ENCODE results near the gene EIF3F.

EIF3F gene

DNA sequence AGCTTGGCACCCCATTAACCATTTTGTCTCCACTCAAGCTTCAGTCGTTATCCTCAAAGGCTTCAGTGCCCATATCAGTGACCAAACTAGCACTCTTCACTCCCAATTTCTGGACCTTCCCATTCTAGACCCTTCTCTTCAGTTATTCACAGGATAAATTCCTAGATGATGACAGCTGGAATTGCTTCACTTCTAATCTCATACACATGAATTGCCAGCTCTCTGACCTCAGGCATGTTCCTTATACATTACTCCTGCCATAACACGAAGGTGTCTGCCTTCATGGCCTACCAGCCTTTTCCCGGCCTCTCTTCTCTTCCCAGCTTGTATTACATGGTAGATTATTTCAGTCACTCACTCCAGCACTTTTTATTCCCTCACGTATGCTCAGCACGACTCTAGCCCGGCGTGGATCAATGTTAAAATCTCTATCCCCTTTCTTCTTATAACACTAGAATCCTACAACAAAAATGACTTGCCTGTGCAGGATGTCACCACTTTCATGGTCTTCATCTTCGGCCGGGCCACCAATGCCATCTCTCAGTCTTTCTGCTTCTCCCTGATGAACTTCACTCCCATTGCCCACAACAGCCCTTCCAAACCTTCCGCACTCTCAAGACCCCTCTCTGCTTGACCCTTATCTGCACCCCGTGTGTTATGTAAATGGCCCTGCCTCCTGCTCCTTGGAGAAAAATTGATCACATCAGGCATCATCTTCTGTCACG, 36.9 kb downstream of the EIF3F start:
- no peak for DNase-seq

DNA sequence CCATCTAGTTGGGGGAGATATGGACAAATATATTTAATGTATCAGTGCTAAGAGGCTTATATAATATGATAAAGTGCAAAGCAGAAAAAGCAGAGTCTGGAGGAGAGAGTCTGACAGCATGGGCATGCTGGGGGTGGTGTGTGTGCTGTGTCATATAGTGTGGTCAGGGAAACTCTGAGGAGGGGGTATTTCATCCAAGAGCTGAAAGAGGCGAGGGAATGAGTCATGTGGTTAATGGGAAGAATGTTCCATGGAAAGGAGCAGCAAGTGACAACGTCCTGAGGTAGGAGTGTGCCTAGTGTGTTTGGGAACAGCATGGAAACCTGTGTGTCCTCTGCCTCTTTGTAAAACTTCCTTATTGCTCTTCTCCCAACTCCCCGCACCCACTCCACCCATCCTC, 38.0 kb downstream of the EIF3F start:
- no peak for DNase-seq

GRCh38 chr11:8025816-8026215, 38.7 kb downstream of the EIF3F start:
- DNase-seq: no peak

DNA sequence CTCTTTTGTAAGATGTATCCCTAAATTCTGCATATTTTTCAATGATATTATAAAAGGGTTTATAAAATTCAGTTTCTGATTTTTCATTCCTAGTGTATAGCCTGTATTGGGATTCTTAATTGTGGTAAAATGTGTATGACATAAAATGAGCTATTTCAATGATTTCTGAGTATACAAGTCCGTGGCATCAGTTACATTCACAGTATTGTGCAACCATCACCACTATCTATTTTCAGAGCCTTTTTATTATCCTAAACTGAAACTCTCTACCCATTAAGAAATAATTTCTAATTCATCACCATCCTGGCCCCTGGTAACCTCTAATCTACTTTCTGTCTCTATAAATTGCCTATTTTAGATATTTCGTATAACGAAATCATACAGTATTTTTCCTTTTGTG, 39.8 kb downstream of the EIF3F start:
- no peak for DNase-seq

GRCh38 chr11:8028766-8029165, 41.6 kb downstream of the EIF3F start:
- DNase-seq: no peak

- no peak for DNase-seq
These were observed 43.5 kb downstream of the EIF3F start for GRCh38 chr11:8030526-8031247.

GRCh38 chr11:8031248-8032115, 44.3 kb downstream of the EIF3F start:
- no peak for DNase-seq

DNA sequence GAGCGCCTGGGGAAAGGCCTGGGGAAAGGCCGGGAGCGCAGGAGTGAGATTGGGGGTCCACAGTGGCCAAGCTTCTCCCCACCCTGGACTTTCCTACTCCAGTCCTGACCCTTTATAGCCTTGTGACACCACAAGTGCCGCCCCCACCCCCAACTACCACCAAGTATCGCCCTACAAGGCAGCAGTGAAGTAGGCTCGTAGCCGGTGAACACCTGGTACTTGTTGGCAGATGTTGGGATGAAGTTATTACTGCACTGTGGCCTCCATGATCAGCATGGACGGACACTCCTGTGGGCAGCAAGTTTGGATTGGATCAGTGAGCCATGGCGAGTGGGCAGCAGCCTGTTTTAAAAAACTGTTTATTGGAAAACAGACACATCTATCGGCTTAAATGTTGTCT, 45.0 kb downstream of the EIF3F start:
- DNase-seq: no peak

DNA sequence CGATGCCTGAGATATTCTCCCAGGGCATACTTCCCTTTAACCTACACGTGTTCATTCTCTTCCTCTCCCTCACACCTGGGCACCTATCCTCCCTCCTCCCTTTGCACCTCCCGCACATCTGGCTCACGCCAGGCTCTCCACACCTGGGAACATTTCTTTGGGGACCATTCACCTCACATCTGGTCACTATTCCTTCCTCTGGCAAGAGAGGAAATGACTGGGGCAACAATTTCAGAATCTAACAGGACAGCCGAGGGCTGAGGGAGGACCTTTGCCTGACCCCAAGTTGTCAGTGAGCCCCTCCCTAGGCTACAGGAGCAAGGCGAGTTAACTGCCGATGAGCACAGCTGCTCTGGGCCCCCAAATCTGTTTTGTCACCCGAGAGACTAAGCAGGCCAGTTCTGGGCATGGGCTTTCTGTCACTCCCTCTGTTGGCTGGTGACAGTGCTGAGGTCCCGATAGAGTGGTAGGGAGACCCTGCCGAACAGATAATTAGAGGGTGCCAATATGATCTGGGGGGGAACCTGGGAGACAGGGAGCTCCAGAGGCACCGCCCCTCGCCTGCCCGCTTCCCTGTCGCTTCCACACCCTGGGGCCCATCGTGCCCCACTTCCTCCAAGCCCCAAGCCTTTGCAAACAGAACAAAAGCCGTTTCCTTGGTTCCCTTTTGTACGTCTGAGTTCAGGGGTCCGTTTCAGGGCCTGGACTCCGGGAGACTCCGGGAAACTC, 45.6 kb downstream of the EIF3F start:
- no peak for DNase-seq

GRCh38 chr11:8033305-8034105, 46.4 kb downstream of the EIF3F start:
- no peak for DNase-seq

DNA sequence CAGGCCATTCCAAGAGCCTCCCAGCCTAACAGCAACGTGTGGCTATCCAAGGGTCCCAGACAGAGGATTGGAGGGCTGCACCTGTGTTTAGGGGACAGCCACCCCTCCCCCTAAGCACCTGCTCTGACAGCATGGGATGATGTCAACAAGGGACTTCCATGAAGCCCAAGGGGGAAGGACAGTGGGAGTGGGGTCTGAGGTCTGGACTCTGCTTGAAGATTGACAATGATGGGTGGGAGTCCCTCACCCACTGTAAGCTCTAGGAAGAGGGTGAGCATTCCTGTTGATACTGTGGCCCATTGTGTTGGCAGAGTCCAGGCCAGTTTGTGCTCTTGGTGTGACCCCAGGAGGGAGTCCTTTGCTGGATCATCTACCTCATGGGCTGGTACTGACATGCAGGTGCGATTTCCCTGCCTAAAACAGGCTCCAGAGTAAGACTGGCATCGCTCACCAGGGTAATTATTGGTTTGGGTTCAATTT, 47.0 kb downstream of the EIF3F start:
- DNase-seq: no peak

DNA sequence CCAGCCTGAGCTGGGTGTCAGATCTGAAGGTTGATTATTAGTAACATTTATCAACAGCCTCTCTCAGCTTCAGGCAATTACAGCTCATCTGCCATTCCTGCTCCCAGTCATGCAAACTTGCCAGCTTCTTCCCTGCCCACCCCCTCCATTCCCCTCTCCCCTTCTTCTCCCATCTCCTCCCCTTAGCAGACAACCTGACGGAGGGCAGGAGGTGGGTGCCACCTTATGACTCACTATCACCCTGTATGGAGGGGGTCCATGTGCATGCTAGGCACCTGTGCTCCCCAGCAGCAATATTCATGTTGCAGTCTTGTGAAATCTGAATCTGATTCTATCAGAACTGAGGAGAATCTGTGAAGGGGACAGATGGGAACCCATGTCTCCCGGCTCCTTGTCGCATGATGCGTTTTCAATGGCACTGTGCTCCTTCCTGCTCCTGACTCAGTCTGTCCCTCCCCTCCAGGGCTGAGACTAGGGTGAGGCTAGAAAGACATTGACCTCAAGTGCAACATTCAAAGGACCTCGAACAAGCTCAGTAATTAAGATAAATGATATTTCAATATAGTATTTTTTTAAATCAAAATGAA, 47.6 kb downstream of the EIF3F start:
- no peak for DNase-seq

GRCh38 chr11:8035200-8035855, 48.2 kb downstream of the EIF3F start:
- no peak for DNase-seq

DNA sequence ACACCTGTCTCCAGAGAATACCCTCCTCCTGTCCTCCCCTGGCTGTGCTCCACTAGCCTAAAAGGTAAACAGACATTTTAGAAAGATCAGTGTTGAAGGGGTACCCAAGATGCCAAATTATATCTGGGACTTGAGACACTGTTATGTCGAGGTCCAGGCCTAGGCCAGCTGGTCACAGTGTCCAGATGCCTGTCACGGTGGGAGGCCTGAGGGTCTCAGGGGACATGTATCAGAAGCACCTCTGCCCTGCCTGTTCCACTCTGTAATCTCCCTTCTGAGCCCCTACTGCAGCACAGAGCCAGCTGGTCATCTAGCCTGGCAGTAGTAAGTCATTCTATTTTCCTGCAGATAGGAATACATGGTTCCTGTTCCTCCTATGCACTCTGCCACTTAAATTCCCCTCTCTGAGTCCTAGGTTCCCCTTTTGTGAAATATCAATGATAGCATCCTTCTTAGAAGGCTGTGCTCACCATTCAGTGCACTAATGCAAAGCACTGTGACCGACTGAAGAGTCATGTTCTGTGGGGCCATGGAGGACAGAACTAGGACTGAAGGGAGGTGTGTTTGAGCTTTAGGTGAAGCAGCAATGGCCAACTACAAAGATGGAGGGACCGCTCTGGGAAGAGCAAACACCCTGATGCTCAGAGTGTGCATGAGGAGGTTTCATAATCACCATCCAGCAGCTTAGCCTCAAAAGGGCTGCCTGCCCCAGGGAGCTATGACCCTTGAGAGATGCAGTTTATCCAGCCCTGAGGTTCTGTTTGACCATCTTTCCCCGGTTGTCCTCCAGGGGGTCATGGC, 49.1 kb downstream of the EIF3F start:
- no peak for DNase-seq

DNA sequence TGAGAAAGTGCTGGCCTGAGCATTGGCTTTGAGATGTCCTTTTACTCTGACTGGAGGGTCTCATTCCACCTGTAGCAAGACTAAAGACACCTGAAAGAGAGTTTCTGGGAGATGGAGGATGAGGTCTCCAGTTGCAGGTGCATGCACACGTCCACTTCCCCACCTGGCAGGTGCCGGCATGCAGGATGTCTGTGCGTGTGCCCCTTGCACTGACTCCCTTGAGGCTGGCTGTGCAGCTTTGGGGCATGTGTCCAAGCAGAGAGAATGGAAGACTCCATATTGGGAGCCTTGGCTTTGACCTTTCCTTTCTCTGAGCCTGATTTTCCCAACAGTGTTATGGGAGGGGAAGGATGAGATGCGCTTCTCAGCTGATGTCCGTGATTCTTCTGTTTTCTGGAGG, 49.8 kb downstream of the EIF3F start:
- DNase-seq: no peak

GRCh38 chr11:8038393-8038792, 51.3 kb downstream of the EIF3F start:
- no peak for DNase-seq

GRCh38 chr11:8038811-8039529, 51.8 kb downstream of the EIF3F start:
- no peak for DNase-seq

DNA sequence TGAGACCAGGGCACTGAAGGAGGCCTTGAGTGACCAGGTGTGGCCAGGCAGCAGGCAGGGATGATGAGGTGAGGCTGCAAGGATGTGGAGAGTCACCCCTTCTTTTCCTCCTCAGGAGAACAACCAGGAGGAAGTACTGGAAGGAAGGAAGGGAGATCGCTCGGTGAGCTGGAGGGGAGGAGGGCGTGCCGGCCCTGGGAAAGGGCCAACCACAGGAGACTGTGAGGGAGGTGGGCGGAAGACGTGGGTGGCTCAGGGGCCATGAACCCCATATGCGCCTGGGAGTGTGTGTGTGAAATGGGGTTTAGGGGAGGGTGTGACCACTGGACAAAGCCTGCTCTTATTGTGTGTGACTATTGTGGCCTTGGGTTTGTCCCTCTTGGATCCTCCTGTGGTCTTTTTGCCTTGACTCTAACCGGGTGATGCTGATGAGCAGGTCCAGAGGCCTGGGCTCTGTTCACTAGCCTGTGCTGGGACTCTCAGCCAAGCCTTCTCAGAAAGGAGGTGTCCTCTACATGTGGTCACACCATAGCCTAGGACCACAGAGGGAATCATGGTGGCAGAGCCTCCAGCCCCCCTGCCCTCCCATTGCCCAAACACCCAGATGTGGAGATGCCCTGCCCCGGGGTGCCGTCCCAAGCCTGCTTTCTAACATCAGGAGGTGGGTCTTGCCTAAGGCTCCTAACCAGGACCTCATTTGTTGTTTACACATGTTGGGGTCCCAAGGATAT, 52.6 kb downstream of the EIF3F start:
- DNase-seq: no peak
